ENCODE measurements around the gene DGKQ. TPM values are rescaled to one million over a fixed set of nuclear protein-coding genes. Genes with fewer than 3 reads are reported as not detected.
"Not testable (repeated sequence)": the region's sequence is repeated elsewhere in the genome, so short reads cannot be mapped to it uniquely, and the experiment has no call there.

DGKQ gene
- total RNA-seq, 1 donor: 11.2 TPM

- H3K4me3 ChIP-seq (ENCODE audit: low read depth, low read length): no peak overlapping the region
- no peak for TF ChIP-seq CTCF (IDR thresholded peaks at IDR 0.05; ENCODE audit: insufficient read depth, low read depth, low read length)
- no peak for DNase-seq (ENCODE audit: low read depth)
Measured at GRCh38 chr4:1002631-1003251, 29.4 kb upstream of the DGKQ start.

GRCh38 chr4:1002131-1002630, 28.8 kb upstream of the DGKQ start:
- DNase-seq (ENCODE audit: low read depth): peak; percentile 43
- no peak overlapping the region for H3K4me3 ChIP-seq (ENCODE audit: low read depth, low read length)
- TF ChIP-seq CTCF (IDR thresholded peaks at IDR 0.05; ENCODE audit: insufficient read depth, low read depth, low read length): no peak

GRCh38 chr4:1001561-1002130, 28.3 kb upstream of the DGKQ start:
- TF ChIP-seq CTCF (IDR thresholded peaks at IDR 0.05; ENCODE audit: insufficient read depth, low read depth, low read length): no peak
- no peak overlapping the region for H3K4me3 ChIP-seq (ENCODE audit: low read depth, low read length)
- DNase-seq (ENCODE audit: low read depth): no peak

GRCh38 chr4:1000686-1001260, 27.4 kb upstream of the DGKQ start:
- TF ChIP-seq CTCF (IDR thresholded peaks at IDR 0.05; ENCODE audit: insufficient read depth, low read depth, low read length): no peak
- H3K4me3 ChIP-seq (ENCODE audit: low read depth, low read length): no peak overlapping the region
- no peak for DNase-seq (ENCODE audit: low read depth)

- H3K4me3 ChIP-seq (ENCODE audit: low read depth, low read length): no peak overlapping the region
- DNase-seq (ENCODE audit: low read depth): no peak
- TF ChIP-seq CTCF (IDR thresholded peaks at IDR 0.05; ENCODE audit: insufficient read depth, low read depth, low read length): no peak
Measured at GRCh38 chr4:999882-1000425, 26.6 kb upstream of the DGKQ start.

GRCh38 chr4:999240-999863, 26.0 kb upstream of the DGKQ start:
- DNase-seq (ENCODE audit: low read depth); H3K4me3 ChIP-seq (ENCODE audit: low read depth, low read length): not testable (repeated sequence)

GRCh38 chr4:998096-998691, 24.8 kb upstream of the DGKQ start:
- H3K4me3 ChIP-seq (ENCODE audit: low read depth, low read length): no peak overlapping the region
- TF ChIP-seq CTCF (IDR thresholded peaks at IDR 0.05; ENCODE audit: insufficient read depth, low read depth, low read length): no peak
- DNase-seq (ENCODE audit: low read depth): no peak

All from fibroblast of villous mesenchyme (primary cell).